ENCODE measurements around the gene VIPR1.

Gene VIPR1

DNA sequence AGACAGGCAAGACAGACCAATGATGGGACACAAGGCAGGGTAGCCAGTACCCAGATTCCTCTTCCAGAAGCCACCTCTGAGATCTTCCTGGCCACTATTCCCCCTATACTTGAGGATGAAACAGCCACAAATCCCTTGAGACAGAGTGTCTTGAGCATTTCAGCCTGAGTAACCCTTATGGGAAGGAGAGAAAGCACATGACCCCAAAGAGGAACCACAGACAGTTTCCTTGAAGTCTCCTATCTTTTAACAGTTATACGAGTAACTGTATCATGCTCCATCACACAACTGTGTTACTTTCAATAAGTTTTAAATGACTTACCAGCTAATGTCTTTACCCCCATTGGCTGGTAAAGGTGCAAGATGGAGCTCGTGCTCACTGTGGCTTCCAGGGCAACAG lies 9.3 kb downstream of the VIPR1 start:
- DNase-seq, result no peak

DNA sequence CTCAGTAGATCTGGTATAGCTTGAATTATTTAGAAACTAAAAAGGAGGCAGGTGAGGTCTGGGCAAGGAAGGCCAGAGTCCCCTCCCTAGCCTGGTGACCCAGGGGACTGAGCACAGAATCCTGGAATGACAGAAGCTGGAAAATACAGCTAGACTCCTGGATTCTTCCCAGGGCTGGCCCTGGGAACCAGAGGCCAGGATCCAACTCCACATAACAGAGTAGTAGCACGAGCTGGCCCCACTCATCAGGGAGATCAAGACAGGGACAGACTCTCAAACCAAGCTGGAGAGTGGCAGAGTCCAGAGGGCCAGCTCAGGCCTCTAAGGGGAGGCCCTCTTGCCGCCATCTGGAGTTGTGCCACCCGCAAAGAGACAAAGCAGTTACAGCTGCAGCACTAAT lies 10.7 kb downstream of the VIPR1 start:
- DNase-seq, result no peak

DNA sequence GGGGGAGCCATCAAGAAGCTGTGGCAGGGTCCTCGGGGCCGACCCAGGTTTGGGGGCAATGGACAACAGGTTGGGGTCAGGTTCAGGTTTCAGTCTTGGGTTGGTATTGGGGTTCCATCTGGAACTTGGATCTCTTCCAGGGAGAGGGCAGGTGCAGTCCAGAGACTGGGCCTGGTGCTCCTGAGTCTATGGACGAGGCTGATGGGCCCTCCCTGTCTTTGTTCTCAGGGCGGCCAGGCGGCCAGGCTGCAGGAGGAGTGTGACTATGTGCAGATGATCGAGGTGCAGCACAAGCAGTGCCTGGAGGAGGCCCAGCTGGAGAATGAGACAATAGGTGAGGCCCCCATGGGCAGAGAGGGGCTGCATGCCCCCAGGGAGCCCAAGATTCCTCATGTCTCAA lies 11.1 kb downstream of the VIPR1 start:
- DNase-seq, result no peak

DNA sequence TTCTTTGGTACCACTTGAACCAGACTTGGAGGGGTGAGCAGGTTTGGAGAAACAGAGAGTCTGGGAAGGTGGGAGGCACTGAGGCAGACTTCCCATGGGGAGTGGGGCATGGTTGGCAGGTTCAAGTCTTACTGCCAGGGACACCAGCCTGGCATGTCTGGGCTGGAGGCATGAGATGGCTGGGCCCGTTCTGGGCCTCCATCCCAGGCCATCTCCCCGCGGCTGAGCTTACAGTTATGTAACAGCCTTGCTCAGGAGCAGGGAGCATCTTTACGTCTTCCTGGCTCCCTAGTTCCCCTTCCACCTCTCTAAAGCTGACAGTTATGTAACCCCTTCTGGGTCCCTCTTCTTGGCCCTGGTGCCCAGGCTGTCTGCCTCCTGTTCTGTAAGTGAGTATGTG lies 12.4 kb downstream of the VIPR1 start:
- no peak for DNase-seq

DNA sequence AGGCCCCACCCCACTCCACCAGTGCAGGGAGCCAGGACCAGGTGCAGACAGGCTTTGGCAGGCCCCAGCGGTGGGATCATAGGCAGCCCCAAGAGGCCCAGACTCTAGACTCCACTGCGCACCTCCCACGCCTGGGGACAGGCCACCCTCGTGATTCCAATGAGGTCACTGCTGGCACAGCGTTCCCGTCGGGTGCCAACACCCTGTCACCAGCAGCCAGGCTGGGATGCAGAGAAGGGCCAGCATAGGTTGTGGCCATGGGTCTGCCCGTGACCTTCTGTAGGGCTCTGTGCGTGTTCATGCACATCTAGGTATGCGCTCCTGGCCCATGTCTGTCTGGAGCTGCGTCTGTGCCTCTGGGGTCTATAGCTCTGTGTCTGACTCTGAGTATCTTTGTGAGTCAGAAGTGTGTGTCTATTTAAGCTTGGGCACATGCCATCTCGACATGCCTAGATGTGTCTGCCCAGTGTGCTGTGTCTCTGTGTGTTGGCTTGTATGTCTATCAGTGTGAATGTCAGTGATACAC lies 13.0 kb downstream of the VIPR1 start:
- no peak for DNase-seq

DNA sequence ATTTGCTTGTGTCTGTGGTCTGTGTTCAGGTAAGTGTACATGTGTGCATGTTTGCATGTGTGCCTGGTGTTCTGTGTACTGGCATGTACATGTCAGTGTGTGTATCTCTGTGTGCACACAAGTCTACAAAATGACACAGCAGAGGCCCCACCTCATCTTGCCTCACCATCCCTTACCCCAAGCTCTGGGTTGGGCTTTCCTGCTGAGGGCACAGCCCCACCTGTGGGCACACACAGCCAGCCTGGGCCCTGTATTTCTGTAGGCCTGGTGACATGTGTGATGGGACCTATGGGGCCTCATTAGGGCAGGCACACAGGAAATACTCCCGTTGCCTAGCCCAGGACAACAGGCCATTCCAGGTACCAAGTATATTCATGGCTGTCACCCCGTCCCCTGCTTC lies 13.5 kb downstream of the VIPR1 start:
- no peak for DNase-seq

DNA sequence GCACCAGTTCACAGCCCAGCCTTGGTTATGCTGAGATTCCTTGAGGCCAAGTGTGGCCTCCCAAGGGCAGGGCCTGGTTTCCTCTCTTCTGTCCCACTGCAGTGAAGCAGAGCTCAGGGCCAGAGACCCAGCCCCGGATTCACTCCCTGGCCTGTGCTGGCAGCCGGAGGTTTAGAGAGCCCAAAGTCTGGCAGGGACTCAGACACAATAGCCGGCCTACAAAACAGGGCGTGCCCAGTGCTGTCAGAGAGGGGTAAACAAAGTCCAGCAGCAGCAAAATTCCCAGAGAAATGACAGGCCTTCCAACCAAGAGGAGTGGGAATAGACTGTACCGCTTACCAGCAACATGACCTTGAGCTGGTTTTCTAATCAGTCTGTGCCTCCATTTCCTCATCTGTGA lies 14.0 kb downstream of the VIPR1 start:
- DNase-seq, result no peak

DNA sequence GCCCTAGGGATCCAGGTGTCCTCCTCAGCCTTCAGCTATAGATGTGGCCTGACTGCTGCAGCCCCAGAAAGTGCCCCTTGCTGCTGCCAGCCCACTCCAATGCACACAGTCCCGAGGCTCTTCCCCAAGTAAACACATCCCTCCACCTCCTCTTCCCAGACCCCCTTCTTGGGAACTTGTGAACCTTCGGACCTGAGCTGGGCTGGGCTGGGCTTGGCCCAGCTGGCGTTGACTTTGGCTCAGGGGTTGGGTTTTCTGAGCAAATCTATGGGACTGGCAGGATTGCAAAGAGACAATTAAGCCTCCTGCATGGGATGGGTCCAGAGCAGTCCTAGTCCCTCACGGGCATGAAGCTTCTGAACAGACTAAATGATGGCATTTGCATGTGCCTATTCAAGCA lies 14.7 kb downstream of the VIPR1 start:
- DNase-seq, result no peak

DNA sequence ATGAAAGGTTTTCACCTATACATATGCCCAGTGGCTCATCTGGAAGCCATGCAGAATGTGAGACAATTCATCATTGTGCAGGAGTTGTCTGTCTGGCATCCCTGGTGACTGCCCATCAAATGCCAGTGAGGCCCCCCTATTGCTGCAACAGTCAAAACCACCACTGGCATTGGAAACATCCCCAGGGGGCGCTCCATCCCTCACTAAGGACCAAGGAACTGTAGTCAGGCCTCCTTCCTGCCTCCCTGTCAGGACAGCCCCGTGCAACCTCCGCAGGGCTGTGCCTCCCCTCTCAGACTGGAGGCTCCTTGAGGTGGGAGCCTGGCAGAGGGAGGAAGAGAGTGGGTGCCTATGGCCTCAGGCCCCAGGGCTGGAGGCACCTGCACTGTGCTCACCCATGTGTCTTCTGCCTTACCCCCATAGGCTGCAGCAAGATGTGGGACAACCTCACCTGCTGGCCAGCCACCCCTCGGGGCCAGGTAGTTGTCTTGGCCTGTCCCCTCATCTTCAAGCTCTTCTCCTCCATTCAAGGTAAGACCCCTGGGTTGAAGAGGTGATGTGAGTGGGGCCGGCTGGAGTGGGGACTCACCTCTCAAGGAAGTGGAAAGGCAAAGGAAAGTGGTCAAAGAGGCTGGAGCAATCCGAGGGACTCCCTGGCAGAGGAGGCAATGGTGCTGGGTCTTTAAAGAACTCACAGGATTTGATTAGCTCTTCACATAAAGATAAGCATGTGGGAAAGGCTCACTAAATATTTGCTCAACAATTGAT lies 16.5 kb downstream of the VIPR1 start:
- DNase-seq, result peak; percentile 32 to 50

DNA sequence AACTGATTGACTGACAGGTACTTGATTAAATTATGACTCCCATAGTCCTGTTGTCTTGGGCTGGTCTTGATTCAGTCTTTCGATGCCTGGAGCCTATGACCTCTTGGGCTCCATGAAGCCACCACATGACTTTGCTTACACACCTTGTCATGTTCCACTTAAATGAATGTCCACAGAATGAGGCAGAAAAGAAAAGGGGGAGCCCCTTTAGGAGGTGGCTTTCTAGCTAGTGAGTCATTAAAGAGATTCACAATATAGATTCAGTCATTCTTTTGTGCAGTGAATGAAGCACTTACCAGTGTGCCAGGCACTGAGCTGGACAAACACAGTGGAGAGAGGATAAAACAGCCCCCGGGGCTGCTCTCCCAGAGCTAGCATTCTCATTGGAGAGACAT lies 17.1 kb downstream of the VIPR1 start:
- DNase-seq, result peak in 1 of 2 experiments; percentile 24

DNA sequence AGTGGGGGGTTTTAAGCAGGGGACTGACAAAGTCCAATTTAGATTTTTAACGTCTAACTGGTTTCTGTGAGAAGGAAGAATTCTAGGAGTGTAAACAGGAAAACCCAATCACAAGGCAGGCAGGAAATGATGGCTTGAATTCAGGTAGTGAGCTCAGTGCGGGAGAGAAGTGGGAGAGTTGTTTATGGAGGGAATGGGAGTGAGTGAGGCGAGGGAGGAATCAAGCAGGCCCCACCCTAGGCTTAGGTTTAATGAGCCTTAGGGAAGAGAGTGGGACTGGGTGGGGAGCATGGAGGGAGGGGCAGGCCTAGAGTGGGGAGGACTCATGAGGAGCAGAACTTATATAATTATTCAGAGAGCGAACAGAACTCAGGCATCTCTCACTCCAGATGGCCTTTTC lies 17.9 kb downstream of the VIPR1 start:
- DNase-seq, result no peak

DNA sequence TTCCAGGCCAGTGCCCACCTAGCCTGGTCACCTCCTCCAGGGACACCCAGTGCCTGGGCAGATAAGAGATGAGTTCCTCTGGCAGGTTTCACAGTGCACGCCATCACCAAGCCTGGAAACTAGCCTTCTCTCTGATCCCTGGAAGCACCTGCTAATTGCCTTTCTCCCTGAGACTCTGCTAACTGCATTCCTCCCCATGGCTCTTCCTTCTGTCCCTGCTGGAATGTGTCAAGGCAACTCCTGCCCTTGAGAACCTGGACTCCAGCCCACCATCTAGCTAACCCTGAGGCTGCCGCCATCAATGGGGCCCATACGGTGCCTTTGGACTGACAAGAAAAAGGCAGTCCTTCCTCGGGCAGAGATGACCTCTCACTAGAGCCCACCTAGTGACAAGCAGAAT lies 18.5 kb downstream of the VIPR1 start:
- DNase-seq, result no peak

DNA sequence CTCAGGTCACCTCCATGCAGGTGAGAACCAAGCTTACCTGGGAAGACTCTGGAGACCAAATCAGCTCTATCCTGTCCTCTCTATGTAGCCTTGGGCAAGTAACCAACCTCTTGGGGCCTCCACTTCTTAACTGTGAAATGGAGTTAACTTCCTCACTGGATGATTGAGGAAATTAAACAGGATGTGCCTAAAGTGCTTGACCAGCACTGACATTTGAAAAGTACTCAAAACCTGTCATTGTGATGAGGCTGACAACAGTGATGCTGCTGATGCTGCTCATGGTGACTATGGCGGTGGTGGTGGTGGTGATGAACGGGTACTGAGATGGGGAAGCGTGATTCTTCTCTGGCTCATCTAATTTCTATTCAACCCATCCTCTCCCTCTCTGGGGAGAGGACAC lies 22.3 kb downstream of the VIPR1 start:
- no peak for DNase-seq

DNA sequence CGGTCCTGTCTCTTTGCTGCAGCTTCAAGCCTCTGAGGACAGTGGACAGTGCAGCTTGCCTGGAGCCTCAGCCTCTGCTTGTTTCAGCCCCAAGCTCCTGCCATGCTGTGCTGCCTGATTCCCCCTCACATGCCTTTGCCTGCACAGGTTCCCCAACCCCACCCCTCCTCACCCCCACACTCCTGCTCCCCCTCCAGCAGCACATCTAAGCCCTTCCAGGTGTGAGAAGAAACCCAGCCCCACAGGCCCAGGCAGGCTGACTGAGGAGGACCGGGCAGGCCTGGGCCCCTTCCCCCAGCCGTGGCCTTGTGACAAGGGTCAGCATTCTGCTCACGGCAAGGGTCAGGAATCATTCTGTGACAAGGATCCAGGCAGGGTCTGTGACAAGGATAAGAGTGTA lies 22.8 kb downstream of the VIPR1 start:
- no peak for DNase-seq

DNA sequence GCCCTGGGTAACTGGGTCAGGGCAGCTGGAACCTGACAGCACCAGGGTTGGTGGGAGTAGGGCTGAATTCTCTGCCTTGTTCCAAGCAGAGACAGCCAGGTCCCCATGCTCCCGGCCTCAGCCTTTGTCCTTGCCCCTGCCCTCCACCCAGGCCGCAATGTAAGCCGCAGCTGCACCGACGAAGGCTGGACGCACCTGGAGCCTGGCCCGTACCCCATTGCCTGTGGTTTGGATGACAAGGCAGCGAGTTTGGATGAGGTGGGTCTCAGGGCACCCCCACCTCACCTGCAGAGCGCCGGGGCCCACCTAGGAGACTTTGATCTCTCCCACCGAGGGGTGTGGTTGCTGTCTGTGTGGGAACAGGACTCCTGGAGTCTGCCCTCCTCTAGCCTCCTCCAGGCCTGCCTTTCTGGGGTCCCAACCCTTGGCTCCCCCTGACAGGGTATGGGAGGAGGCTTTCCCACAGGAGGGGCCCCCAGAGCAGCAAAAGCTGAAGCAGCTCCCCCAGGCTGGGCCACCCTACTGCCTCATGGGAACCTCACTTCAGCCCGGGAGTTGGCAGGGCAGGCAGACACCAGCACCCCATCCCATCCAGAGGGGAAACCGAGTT lies 23.4 kb downstream of the VIPR1 start:
- DNase-seq, result no peak

DNA sequence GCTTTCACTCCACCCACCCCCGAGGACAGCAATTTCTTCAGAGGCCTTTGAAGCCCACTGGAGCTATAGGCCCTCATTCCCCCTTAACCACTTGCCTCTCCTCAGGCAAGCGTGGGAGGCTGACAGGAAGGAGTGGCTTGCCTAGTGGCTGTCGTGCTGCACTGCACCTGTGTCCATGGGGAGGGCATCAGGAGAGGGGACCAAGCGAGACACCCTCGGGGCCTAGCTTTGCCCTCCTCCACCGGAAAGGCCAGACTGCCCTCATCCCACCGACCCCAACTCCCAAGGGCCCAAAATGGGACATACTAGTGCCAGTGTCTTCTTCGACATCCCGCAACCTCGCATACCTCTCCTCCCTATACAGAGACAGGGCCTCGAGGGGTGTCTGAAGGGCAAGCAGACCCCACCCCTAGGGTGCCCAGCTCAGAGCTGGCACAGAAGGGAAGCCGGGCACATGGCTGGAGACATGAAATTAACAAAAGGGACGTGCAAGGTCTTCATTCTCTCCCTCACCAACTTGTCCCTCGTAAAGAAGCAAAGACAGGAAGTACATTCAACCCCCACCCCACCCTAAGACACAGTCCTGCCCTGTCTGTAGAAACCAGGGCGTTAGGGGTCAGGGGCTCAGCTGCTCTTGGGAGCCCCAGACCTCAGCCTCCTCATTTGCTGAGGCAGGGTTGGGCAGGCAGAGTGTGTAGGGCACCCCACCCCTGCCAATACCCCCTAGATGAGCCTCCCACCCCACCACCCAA lies 24.3 kb downstream of the VIPR1 start:
- peak; percentile 47 to 65 for DNase-seq

DNA sequence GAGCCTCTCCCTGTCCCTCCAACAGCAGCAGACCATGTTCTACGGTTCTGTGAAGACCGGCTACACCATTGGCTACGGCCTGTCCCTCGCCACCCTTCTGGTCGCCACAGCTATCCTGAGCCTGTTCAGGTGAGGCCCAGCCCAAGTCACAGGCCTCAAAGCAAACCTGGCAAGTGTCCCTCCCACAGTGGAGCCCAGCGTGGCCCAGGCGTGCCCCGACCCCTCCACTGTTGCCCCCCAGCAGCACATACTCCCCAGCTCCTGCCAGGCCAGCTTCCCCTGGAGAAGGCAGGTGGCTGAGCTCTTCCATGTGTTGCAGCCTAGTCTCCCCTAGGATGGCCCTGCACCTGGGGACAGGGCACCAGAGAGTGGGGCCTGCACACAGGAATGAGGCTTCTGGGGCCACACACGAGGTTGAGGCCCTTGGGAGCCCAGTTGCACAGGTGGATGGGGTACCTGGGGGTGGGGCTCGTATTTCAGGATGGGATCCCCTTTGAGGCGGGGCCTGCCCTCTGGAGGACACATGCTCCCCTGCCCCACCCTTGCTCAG lies 25.0 kb downstream of the VIPR1 start:
- DNase-seq, result no peak

DNA sequence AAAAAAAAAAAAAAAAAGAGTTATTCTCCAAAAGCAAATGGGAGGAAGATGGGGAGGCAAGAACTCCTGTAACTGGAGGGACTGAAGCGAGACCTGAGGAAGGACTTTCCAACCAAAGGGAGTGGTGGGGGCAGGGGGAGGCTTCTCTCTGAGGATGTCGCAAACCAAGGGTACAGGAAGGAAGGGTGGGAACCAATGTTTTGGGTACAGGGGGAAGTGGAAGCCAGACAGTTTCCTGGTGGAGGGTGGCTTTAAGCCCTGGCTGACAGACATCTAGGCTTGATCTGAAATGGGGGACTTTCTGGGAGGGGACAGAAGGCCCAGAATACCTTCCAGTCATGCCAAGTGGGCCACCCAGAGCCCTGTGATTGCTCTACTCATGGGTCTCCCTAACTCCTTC lies 27.0 kb downstream of the VIPR1 start:
- DNase-seq, result no peak

DNA sequence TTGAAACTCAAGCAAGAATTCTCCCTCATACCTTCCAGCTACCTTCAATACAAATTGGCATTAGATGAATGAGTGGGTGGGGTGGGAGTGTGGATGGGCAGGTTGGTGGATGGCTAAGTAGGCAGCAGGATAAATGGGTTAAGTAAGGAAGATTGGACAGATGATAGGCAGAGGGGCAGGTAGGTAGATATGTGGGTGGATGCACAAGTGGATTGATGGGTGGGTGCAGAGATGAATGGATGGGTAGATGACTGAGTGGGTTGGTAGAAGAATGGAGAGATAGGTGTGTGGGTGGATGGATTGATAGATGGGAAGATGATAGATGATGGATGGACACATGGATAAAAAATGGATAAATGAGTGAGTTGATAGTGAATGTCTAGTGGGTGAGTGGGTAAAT lies 27.6 kb downstream of the VIPR1 start:
- no peak for DNase-seq

DNA sequence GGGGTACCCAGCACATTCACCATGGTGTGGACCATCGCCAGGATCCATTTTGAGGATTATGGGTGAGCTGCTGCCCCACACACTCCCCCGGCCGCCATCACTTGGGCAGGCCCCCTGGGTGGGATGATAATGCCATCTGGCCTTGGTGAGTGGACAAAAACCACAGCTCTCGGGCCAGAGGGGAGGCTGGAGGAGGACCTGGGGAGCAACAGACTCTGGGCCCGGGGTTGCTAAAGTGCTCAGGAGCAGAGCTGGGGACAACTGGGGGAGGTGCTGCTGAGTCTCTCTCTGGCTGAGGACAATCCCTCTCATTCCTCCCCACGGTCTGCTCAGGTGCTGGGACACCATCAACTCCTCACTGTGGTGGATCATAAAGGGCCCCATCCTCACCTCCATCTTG lies 29.0 kb downstream of the VIPR1 start:
- no peak for DNase-seq

DNA sequence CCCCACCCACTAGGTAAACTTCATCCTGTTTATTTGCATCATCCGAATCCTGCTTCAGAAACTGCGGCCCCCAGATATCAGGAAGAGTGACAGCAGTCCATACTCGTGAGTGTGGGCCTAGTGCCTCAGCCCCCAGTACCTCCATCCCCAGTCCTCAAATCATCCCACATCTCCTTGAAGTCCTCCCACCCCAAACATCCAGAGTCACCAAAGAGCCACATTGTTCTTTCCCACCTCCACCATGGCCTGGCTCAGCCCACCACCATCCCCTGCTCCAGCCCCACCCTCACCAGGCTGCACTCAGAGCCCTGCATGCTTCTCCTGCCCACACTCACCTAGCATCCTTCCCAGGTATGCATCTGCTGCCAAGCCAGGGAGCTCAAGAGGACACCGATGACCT lies 29.8 kb downstream of the VIPR1 start:
- DNase-seq, result no peak

DNA sequence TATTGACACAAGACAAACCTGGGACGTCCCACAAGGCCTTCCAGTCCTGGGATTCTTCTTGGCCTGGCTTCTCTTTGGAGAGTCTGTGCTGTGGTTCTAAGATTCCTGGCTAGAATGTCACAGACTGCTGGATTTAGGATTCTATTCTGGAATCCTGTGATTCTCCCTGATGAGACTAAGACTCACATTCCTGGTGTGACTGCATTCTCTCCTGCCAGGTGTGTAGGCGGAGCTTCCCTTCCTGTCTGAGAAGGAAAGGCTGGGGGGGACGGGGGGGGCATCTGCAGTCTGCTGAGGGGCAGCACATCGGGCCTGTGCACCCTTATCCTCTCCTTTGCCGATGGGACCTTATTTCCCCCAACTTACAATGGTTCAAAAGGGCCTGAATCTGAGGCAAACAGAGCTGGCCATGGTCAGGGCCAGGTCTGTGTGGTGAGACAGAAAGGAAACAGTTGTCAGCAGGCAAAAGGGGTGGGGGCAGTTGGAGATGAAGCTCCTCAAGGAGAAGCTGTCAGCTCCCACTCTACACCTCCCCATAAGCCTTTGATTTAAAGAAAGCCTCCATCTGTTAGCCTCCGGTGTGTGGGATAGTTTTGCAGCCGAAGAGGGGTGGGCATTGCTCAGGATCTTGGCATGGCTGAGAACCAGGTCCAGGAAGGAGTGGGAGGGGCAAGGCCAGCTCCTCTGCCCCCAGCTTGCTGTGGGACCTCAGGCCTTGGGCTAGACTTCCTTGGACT lies 30.9 kb downstream of the VIPR1 start:
- DNase-seq, result no peak
